ENCODE data around the gene GRAP2.

GRCh38 chr22:39962071-39962470, 61.2 kb downstream of the GRAP2 start:
- TF ChIP-seq CTCF (conservative IDR thresholded peaks at IDR 0.05; ENCODE audit: low read length): no peak
- TF ChIP-seq EZH2phosphoT487 (IDR thresholded peaks at IDR 0.05; ENCODE audit: borderline replicate concordance): no peak

Measured in Loucy (cell line).